GM21717 (cell line): ENCODE results near the gene GALNT9.
"Not testable (repeated sequence)": the region's sequence is repeated elsewhere in the genome, so short reads cannot be mapped to it uniquely, and the experiment has no call there.

Source experiments
- ATAC-seq: cut with Tn5 transposase; IDR thresholded peaks from one replicate; pipeline ENCODE4 v1.9.1; 2021; ENCODE audit warnings: mild to moderate bottlenecking, moderate library complexity; ENCODE audit not compliant: unreplicated experiment

Gene GALNT9

GRCh38 chr12:132237772-132238487 lies 91.5 kb downstream of the GALNT9 start:
- no peak for ATAC-seq

GRCh38 chr12:132236930-132237771 lies 92.2 kb downstream of the GALNT9 start:
- no peak for ATAC-seq

GRCh38 chr12:132236129-132236929 lies 93.1 kb downstream of the GALNT9 start:
- ATAC-seq = no peak

GRCh38 chr12:132235116-132235820 lies 94.1 kb downstream of the GALNT9 start:
- no peak for ATAC-seq

GRCh38 chr12:132230381-132230780 lies 99.0 kb downstream of the GALNT9 start:
- no peak for ATAC-seq

GRCh38 chr12:132229926-132230325 lies 99.5 kb downstream of the GALNT9 start:
- ATAC-seq = no peak

GRCh38 chr12:132229193-132229760 lies 100.1 kb downstream of the GALNT9 start:
- ATAC-seq = no peak

- no peak for ATAC-seq
These were observed 100.8 kb downstream of the GALNT9 start for GRCh38 chr12:132228476-132229192.

GRCh38 chr12:132227782-132228475 lies 101.5 kb downstream of the GALNT9 start:
- no peak for ATAC-seq

- ATAC-seq = no peak
These were observed 102.3 kb downstream of the GALNT9 start for GRCh38 chr12:132227118-132227517.

GRCh38 chr12:132226604-132227003 lies 102.8 kb downstream of the GALNT9 start:
- no peak for ATAC-seq

GRCh38 chr12:132225214-132225613 lies 104.2 kb downstream of the GALNT9 start:
- no peak for ATAC-seq

GRCh38 chr12:132224484-132224883 lies 104.9 kb downstream of the GALNT9 start:
- no peak for ATAC-seq

- ATAC-seq = no peak
These were observed 106.6 kb downstream of the GALNT9 start for GRCh38 chr12:132222808-132223173.

- no peak for ATAC-seq
These were observed 107.1 kb downstream of the GALNT9 start for GRCh38 chr12:132222096-132222807.

GRCh38 chr12:132219761-132220160 lies 109.6 kb downstream of the GALNT9 start:
- ATAC-seq = not testable (repeated sequence)

GRCh38 chr12:132219323-132219722 lies 110.1 kb downstream of the GALNT9 start:
- ATAC-seq = no peak

- ATAC-seq = no peak
These were observed 110.5 kb downstream of the GALNT9 start for GRCh38 chr12:132218915-132219314.

- no peak for ATAC-seq
These were observed 110.9 kb downstream of the GALNT9 start for GRCh38 chr12:132218527-132218875.
